Kidney (tissue), 14 donors: Measurements from ENCODE around the gene IGF1R. TPM values are rescaled to one million over a fixed set of nuclear protein-coding genes. Genes with fewer than 3 reads are reported as not detected.

Source experiments
- DNase-seq, 5 donors: peaks; one replicate each; pipeline ENCODE4 v3.0.0-alpha.2; 2013 to 2020
- FAIRE-seq: peaks from 2 replicates; lab custom pipeline; 2012; peaks lifted over from hg19 to GRCh38; lab: Jason Lieb, UNC
- H3K27ac ChIP-seq, 2 donors: one replicate each; pipeline ENCODE4 v1.7.0; 2013; ENCODE audit warnings: low read depth in 2 of 2, low read length in 2 of 2, inconsistent platforms in 1 of 2
- H3K27me3 ChIP-seq: one replicate; pipeline ENCODE4 v1.7.1; 2013; ENCODE audit warnings: low read length, inconsistent platforms; ENCODE audit not compliant: control insufficient read depth, insufficient read depth
- H3K36me3 ChIP-seq, 3 donors: one replicate each; pipeline versions ENCODE4 v1.7.0 to v1.7.1; 2013; ENCODE audit warnings: low read length in 3 of 3, control low read depth in 1 of 3, inconsistent platforms in 1 of 3; ENCODE audit not compliant: insufficient read depth in 3 of 3, control insufficient read depth in 2 of 3
- H3K4me1 ChIP-seq, 3 donors: one replicate each; pipeline versions ENCODE4 v1.7.0 to v1.7.1; 2013; ENCODE audit warnings: low read length in 3 of 3, inconsistent platforms in 1 of 3, low read depth in 1 of 3; ENCODE audit not compliant: control insufficient read depth in 2 of 3, insufficient read depth in 2 of 3
- H3K4me3 ChIP-seq, 3 donors: one replicate each; pipeline versions ENCODE4 v1.7.0 to v1.8.1; 2013; ENCODE audit warnings: low read length in 3 of 3, control low read depth in 1 of 3, inconsistent platforms in 1 of 3
- H3K9ac ChIP-seq, 3 donors: one replicate each; pipeline versions ENCODE4 v1.7.0 to v1.7.1; 2013; ENCODE audit warnings: low read length in 3 of 3, control low read depth in 1 of 3, inconsistent platforms in 1 of 3
- H3K9me3 ChIP-seq, 3 donors: one replicate each; pipeline versions ENCODE4 v1.7.0 to v1.7.1; 2013; ENCODE audit warnings: low read length in 3 of 3, control low read depth in 1 of 3, inconsistent platforms in 1 of 3; ENCODE audit not compliant: control insufficient read depth in 2 of 3, insufficient read depth in 1 of 3
- intact Hi-C: fragments of 100-400 bp; cut with DNase I; formaldehyde crosslinking; loops from one replicate; pipeline ENCODE4 v1.11.1; 2022
- polyA plus RNA-seq: library from polyadenylated mRNA; stranded (reverse); fragments of 350-450 nt; fragmentation: Illumina TruSeq; extraction: RNeasy Lipid Tissue Mini Kit (QIAGEN cat#74804); gene quantifications from one replicate; pipeline ENCODE4 v1.2.3, GENCODE V29; 2014; ENCODE audit warnings: low read depth, low replicate concordance; ENCODE audit not compliant: insufficient read depth
- total RNA-seq: library from RNA; stranded (reverse); fragmentation: NEBNext Ultra II Directional; extraction: Animal tissue kit (Norgen Biotek cat#: 25700); gene quantifications from one replicate; pipeline ENCODE4 v1.2.1, GENCODE V29; 2021
- TF ChIP-seq, protein P1 (sequence below): IDR thresholded peaks from 3 replicates; pipeline ENCODE4 v1.5.1; 2012; ENCODE audit warnings: mild to moderate bottlenecking, moderate library complexity, borderline replicate concordance; ENCODE audit not compliant: insufficient read depth; ENCODE audit errors: extremely low read depth
- donor health status: control.
- donor health status: control.
- donor health status: control.
- donor health status: control.
- donor health status: control.
- donor health status: DM: yes; HTN: yes; CAD: no.
- donor health status: Normal renal cell carcinoma (clear cell type).

Gene IGF1R
- total and polyA plus RNA-seq, 2 donors from 2014 or later, result 6.5 to 73.2 TPM

DNA sequence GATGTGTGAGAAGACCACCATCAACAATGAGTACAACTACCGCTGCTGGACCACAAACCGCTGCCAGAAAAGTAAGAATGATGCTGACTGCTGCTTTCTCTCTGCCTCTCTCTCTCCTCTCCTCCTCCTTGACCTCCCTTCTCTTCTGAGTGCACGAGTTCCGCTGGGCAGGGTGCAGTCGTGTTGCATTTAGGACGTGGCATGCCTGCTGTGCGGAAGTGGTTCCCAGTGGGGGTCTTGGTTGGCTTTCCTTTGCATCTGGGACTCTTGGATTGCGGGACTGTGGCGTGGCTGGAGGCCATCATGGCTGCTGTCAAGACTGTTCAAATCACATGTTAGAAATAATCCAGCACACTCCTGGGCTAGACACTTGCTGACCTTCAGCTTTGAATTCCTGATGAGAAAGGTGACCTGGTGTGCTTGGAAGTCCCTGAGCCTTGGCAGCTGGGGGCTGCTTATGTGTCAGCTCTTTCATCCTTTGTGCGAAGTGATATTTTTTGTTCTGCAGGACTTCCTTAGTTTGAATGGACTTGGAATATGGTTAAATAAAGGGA is 59.8 kb downstream of the IGF1R start:
- H3K36me3 ChIP-seq, result peaks cover 2 to 13% (median 10%) of the 10 kb centered on the region in 3 donors
- H3K27ac ChIP-seq, result no peak overlapping the region
- DNase-seq, result no peak
- H3K4me1 ChIP-seq, result peaks cover 0 to 15% (median 2%) of the 10 kb centered on the region in 3 donors
- H3K9me3 ChIP-seq, result peaks cover 0 to 4% (median 0%) of the 10 kb centered on the region in 3 donors
- H3K4me3 ChIP-seq, result no peak overlapping the region
- no peak for FAIRE-seq
- intact Hi-C loops, result no loop called here
- no peak overlapping the region for H3K9ac ChIP-seq
- TF ChIP-seq, protein P1, sequence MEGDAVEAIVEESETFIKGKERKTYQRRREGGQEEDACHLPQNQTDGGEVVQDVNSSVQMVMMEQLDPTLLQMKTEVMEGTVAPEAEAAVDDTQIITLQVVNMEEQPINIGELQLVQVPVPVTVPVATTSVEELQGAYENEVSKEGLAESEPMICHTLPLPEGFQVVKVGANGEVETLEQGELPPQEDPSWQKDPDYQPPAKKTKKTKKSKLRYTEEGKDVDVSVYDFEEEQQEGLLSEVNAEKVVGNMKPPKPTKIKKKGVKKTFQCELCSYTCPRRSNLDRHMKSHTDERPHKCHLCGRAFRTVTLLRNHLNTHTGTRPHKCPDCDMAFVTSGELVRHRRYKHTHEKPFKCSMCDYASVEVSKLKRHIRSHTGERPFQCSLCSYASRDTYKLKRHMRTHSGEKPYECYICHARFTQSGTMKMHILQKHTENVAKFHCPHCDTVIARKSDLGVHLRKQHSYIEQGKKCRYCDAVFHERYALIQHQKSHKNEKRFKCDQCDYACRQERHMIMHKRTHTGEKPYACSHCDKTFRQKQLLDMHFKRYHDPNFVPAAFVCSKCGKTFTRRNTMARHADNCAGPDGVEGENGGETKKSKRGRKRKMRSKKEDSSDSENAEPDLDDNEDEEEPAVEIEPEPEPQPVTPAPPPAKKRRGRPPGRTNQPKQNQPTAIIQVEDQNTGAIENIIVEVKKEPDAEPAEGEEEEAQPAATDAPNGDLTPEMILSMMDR, result no peak
- H3K27me3 ChIP-seq, result no peaks in the 10 kb centered on the region

DNA sequence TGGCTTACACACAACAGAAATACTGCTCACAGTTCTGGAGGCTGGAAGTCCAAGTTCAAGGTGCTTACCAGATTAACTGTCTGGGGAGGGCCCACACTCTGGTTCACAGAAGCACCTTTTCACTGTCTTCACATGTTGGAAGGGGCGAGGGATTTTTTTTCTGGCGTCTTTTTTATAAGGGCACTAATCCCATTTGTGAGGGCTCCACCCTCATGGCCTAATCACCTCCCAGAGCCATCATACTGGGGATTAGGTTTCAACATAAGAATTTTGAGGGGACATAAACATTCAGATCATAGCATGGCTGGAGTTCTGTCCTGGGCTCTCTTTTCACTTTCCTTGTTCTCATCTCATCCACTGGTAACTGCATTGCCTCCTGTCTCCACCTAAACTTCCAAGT is 63.5 kb downstream of the IGF1R start:
- Histone ChIP-seq H3K9ac (no peak overlapping the region), H3K9me3 (peaks cover 0 to 4% (median 0%) of the 10 kb centered on the region in 3 donors), H3K4me3 (no peak overlapping the region), H3K4me1 (peaks cover 0 to 22% (median 6%) of the 10 kb centered on the region in 3 donors), H3K27ac (no peak overlapping the region), H3K36me3 (peaks cover 2 to 13% (median 10%) of the 10 kb centered on the region in 3 donors), H3K27me3 (no peaks in the 10 kb centered on the region)
- intact Hi-C loops, result no loop called here
- DNase-seq (no peak), FAIRE-seq (no peak)
- TF ChIP-seq, protein P1, result no peak

DNA sequence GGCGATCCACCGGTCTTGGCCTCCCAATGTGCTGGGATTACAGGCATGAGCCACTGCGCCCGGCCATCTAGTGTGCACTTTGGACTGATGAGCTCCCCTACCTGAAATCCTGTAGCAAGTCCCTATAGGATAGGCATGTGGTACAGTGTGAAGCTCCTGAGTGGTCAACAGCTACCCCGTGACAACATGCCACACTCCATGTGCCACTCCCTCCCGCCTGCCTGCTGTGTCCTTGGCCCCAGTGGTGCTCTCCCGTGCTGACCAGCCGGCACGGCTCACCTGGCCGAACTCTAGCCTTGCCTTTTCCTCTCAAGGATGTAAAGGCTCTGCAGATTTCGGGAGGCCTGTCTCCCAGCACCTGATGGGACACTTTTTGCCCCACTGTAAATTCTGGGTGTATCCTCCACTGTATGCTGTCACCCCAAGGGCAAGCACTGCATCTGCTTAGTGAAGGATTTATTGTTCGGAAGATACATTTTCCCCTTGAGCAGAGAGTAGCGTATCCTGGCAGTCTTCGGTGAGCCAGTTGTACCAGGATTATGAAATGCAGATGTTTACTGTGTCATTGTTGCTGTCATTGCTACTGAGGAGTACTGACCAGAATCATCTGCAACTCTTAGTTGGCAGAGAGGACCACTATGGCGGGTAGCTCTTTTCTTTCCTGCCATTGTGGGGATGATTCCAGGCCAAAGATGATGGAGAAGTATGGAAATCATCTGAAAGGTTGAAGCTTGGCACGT is 64.7 kb downstream of the IGF1R start:
- H3K4me3 ChIP-seq, result no peak overlapping the region
- TF ChIP-seq, protein P1, result no peak
- H3K9ac ChIP-seq, result no peak overlapping the region
- DNase-seq, result no peak
- H3K36me3 ChIP-seq, result peaks cover 2 to 7% (median 4%) of the 10 kb centered on the region in 3 donors
- H3K27ac ChIP-seq, result no peak overlapping the region
- no peaks in the 10 kb centered on the region for H3K27me3 ChIP-seq
- H3K4me1 ChIP-seq, result peaks cover 0 to 19% (median 6%) of the 10 kb centered on the region in 3 donors
- peaks cover 0 to 4% (median 0%) of the 10 kb centered on the region in 3 donors for H3K9me3 ChIP-seq
- FAIRE-seq, result no peak
- intact Hi-C loops, result no loop called here
